H9 (cell line): ENCODE results near the gene PRCD. TPM values are rescaled to one million over a fixed set of nuclear protein-coding genes. Genes with fewer than 3 reads are reported as not detected.
A peak's percentile ranks its signal among the peaks of the same experiment; 100 is the strongest.

Source experiments
- DNase-seq: peaks from one replicate; pipeline ENCODE4 v3.0.0-alpha.2; 2017
- H2AFZ ChIP-seq: one replicate; pipeline ENCODE4 v1.6.1; 2013; ENCODE audit warnings: mild to moderate bottlenecking, low read length, control low read depth, moderate library complexity
- H2AK5ac ChIP-seq: 2 replicates; pipeline ENCODE4 v1.6.1; 2013; ENCODE audit warnings: low read length, control low read depth, mixed read lengths; ENCODE audit not compliant: insufficient read length
- H2BK120ac ChIP-seq: one replicate; pipeline ENCODE4 v1.6.1; 2013; ENCODE audit warnings: low read depth, mild to moderate bottlenecking, low read length, control low read depth, inconsistent platforms; ENCODE audit not compliant: poor library complexity, severe bottlenecking
- H2BK12ac ChIP-seq: 2 replicates; pipeline ENCODE4 v1.6.1; 2013; ENCODE audit warnings: low read length, control low read depth, mixed read lengths, low read depth; ENCODE audit not compliant: insufficient read length
- H2BK15ac ChIP-seq: 2 replicates; pipeline ENCODE4 v1.6.1; 2013; ENCODE audit warnings: low read depth, low read length, control low read depth
- H2BK20ac ChIP-seq: one replicate; pipeline ENCODE4 v1.6.1; 2013; ENCODE audit warnings: low read depth, mild to moderate bottlenecking, low read length, control low read depth, inconsistent platforms; ENCODE audit not compliant: poor library complexity, severe bottlenecking
- H2BK5ac ChIP-seq: 2 replicates; pipeline ENCODE4 v1.6.1; 2013; ENCODE audit warnings: low read length, control low read depth, mixed read lengths; ENCODE audit not compliant: insufficient read length
- H3K14ac ChIP-seq: 2 replicates; pipeline ENCODE4 v1.6.1; 2013; ENCODE audit warnings: low read length, control low read depth; ENCODE audit not compliant: insufficient read depth
- H3K18ac ChIP-seq: 2 replicates; pipeline ENCODE4 v1.6.1; 2013; ENCODE audit warnings: low read depth, mild to moderate bottlenecking, mixed read lengths, low read length, control low read depth; ENCODE audit not compliant: insufficient read length
- H3K23ac ChIP-seq: 2 replicates; pipeline ENCODE4 v1.6.1; 2013; ENCODE audit warnings: low read length, control low read depth, mixed read lengths, low read depth; ENCODE audit not compliant: insufficient read length
- H3K23me2 ChIP-seq: 2 replicates; pipeline ENCODE4 v1.6.1; 2013; ENCODE audit warnings: low read depth, mild to moderate bottlenecking, mixed read lengths, low read length, control low read depth; ENCODE audit not compliant: insufficient read length, poor library complexity, severe bottlenecking
- H3K27ac ChIP-seq: 2 replicates; pipeline ENCODE4 v1.5.1; 2013; ENCODE audit warnings: low read length, control low read depth, mixed read lengths, low read depth; ENCODE audit not compliant: insufficient read length
- H3K27me3 ChIP-seq: 2 replicates; pipeline ENCODE4 v1.6.1; 2013; ENCODE audit warnings: low read length, control low read depth, inconsistent platforms; ENCODE audit not compliant: insufficient read depth
- H3K4ac ChIP-seq: 2 replicates; pipeline ENCODE4 v1.6.1; 2013; ENCODE audit warnings: low read depth, mild to moderate bottlenecking, control low read depth, inconsistent platforms, low read length, moderate library complexity
- H3K4me1 ChIP-seq: 2 replicates; pipeline ENCODE4 v1.6.1; 2013; ENCODE audit warnings: low read length, control low read depth, inconsistent platforms; ENCODE audit not compliant: insufficient read depth
- H3K4me2 ChIP-seq: 2 replicates; pipeline ENCODE4 v1.6.1; 2013; ENCODE audit warnings: low read length, control low read depth, mixed read lengths; ENCODE audit not compliant: insufficient read length, insufficient read depth
- H3K56ac ChIP-seq: 2 replicates; pipeline ENCODE4 v1.6.1; 2013; ENCODE audit warnings: low read depth, mild to moderate bottlenecking, mixed read lengths, low read length, control low read depth; ENCODE audit not compliant: insufficient read length
- H3K79me1 ChIP-seq: 2 replicates; pipeline ENCODE4 v1.6.1; 2013; ENCODE audit warnings: low read depth, mild to moderate bottlenecking, moderate library complexity, low read length, control low read depth, inconsistent platforms; ENCODE audit not compliant: insufficient read depth, poor library complexity, severe bottlenecking
- H3K79me2 ChIP-seq: 2 replicates; pipeline ENCODE4 v1.6.1; 2013; ENCODE audit warnings: low read length, control low read depth, inconsistent platforms; ENCODE audit not compliant: insufficient read depth
- H3K9ac ChIP-seq: 2 replicates; pipeline ENCODE4 v1.6.1; 2013; ENCODE audit warnings: low read length, control low read depth, mixed read lengths; ENCODE audit not compliant: insufficient read length; ENCODE audit errors: extremely low read depth
- H3K9me3 ChIP-seq: one replicate; pipeline ENCODE4 v1.6.1; 2013; ENCODE audit warnings: low read depth, low read length, inconsistent platforms; ENCODE audit not compliant: control insufficient read depth
- H3T11ph ChIP-seq: one replicate; pipeline ENCODE4 v1.6.1; 2013; ENCODE audit warnings: mild to moderate bottlenecking, low read length, control low read depth, inconsistent platforms
- H4K20me1 ChIP-seq: one replicate; pipeline ENCODE4 v1.6.1; 2013; ENCODE audit not compliant: control insufficient read depth, insufficient read length, insufficient read depth
- H4K5ac ChIP-seq: 2 replicates; pipeline ENCODE4 v1.6.1; 2013; ENCODE audit warnings: low read depth, mild to moderate bottlenecking, mixed read lengths, low read length, control low read depth; ENCODE audit not compliant: insufficient read length
- H4K8ac ChIP-seq: replicated peaks from 2 replicates; pipeline ENCODE4 v1.6.1; 2013; ENCODE audit warnings: low read length, control low read depth, mixed read lengths, low read depth; ENCODE audit not compliant: insufficient read length
- H4K91ac ChIP-seq: 2 replicates; pipeline ENCODE4 v1.6.1; 2013; ENCODE audit warnings: low read depth, mild to moderate bottlenecking, moderate library complexity, mixed read lengths, low read length, control low read depth; ENCODE audit not compliant: insufficient read length
- H3K27ac Mint-ChIP-seq, 3 experiments: 2 replicates in 2 of 3; 3 replicates in 1 of 3; pipeline ENCODE4 v1.8.0; 2020 to 2021; ENCODE audit warnings: mixed read lengths in 3 of 3, mild to moderate bottlenecking in 1 of 3, moderate library complexity in 1 of 3
- H3K27me3 Mint-ChIP-seq: 2 replicates; pipeline ENCODE4 v1.8.0; 2021; ENCODE audit warnings: low read depth, mild to moderate bottlenecking, moderate library complexity, mixed read lengths
- H3K36me3 Mint-ChIP-seq, 3 experiments: 2 replicates in 2 of 3; 3 replicates in 1 of 3; pipeline ENCODE4 v1.8.0; 2020 to 2021; ENCODE audit warnings: low read depth in 3 of 3, mixed read lengths in 3 of 3; ENCODE audit not compliant: insufficient read depth in 1 of 3
- H3K4me1 Mint-ChIP-seq, 2 experiments: 2 replicates each; pipeline ENCODE4 v1.8.0; 2020; ENCODE audit warnings: mixed read lengths in 2 of 2
- H3K4me3 Mint-ChIP-seq, 2 experiments: 2 replicates in 1 of 2; 3 replicates in 1 of 2; pipeline ENCODE4 v1.8.0; 2020 to 2021; ENCODE audit warnings: mild to moderate bottlenecking in 2 of 2, mixed read lengths in 2 of 2, moderate library complexity in 1 of 2
- H3K9me3 Mint-ChIP-seq, 2 experiments: 2 replicates in 1 of 2; 3 replicates in 1 of 2; pipeline ENCODE4 v1.8.0; 2020; ENCODE audit warnings: mild to moderate bottlenecking in 2 of 2, mixed read lengths in 2 of 2, moderate library complexity in 1 of 2
- WGBS: extraction: QIAGEN DNeasy Blood & Tissue Kit; methylation state at CpG from one replicate; pipeline ENCODE4 v1.1.7; 2013; ENCODE audit warnings: missing lambda C conversion rate, low lambda C conversion rate, mixed read lengths; ENCODE audit not compliant: insufficient read length; ENCODE audit errors: extremely low coverage; 5-methylcytosine and 5-hydroxymethylcytosine counted together
- total RNA-seq: library from RNA; stranded (reverse); gene quantifications from 2 replicates; pipeline ENCODE4 v1.2.1, GENCODE V29; 2021
- TF ChIP-seq, protein P1 (sequence below): fragments of 200-600 bp; sonication (generic); conservative IDR thresholded peaks from 3 replicates; pipeline ENCODE4 v1.8.0; 2021; ENCODE audit warnings: antibody characterized with exemption, mild to moderate bottlenecking

The PRCD gene
- total RNA-seq, 1 experiment from 2014 or later = 0.46 TPM

GRCh38 chr17:76585649-76586593, 46.1 kb downstream of the PRCD start, which contains the start of gene ST6GALNAC2:
ST6GALNAC2 (minus strand) TSS chr17:76585860; CDS start chr17:76585808, 52 bp downstream.
- no peak for DNase-seq
- Histone ChIP-seq H3K79me1 (no peaks in the 10 kb centered on the region), H2BK5ac (no peak within 1 kb of the TSS), H3K27me3 (peaks cover 36% of the 10 kb centered on the region; the same call in 1 of the 2 replicates), H3K4me1 (no peaks in the 10 kb centered on the region; the same call in 1 of the 2 replicates), H2BK12ac (no peak within 1 kb of the TSS), H3K4me2 (peak within 1 kb of the TSS; percentile 67), H3K79me2 (no peaks in the 10 kb centered on the region), H2AK5ac (no peak within 1 kb of the TSS), H3K9ac (no peak within 1 kb of the TSS), H2BK120ac (no peak within 1 kb of the TSS), H3K56ac (no peak within 1 kb of the TSS), H4K20me1 (peaks cover 2% of the 10 kb centered on the region), H3K23me2 (peaks cover 11% of the 10 kb centered on the region), H2BK15ac (no peak within 1 kb of the TSS; the same call in 1 of the 2 replicates), H3K27ac (no peak within 1 kb of the TSS), H3K14ac (no peak within 1 kb of the TSS; the same call in 1 of the 2 replicates), H4K91ac (no peak within 1 kb of the TSS), H2BK20ac (no peak within 1 kb of the TSS), H3K18ac (no peak within 1 kb of the TSS), H3T11ph (no peak within 1 kb of the TSS), H3K4ac (no peak within 1 kb of the TSS), H2AFZ (no peak within 1 kb of the TSS), H3K9me3 (no peaks in the 10 kb centered on the region), H3K23ac (no peak within 1 kb of the TSS), H4K5ac (no peak within 1 kb of the TSS), H4K8ac (no peak within 1 kb of the TSS)
- Mint-ChIP-seq H3K27me3 (peaks cover 75% of the 10 kb centered on the region), H3K9me3 (peaks cover 2 to 7% of the 10 kb centered on the region in 2 experiments; a peak in 3 of 5 replicates), H3K4me3 (peak within 1 kb of the TSS; percentile 59 to 80), H3K4me1 (peaks cover 26 to 34% of the 10 kb centered on the region in 2 experiments), H3K36me3 (no peaks in the 10 kb centered on the region; a peak in 1 of 7 replicates), H3K27ac (no peak within 1 kb of the TSS)
- no CpG with 5 or more reads among the region's 84 CpGs for WGBS
- TF ChIP-seq, protein P1, sequence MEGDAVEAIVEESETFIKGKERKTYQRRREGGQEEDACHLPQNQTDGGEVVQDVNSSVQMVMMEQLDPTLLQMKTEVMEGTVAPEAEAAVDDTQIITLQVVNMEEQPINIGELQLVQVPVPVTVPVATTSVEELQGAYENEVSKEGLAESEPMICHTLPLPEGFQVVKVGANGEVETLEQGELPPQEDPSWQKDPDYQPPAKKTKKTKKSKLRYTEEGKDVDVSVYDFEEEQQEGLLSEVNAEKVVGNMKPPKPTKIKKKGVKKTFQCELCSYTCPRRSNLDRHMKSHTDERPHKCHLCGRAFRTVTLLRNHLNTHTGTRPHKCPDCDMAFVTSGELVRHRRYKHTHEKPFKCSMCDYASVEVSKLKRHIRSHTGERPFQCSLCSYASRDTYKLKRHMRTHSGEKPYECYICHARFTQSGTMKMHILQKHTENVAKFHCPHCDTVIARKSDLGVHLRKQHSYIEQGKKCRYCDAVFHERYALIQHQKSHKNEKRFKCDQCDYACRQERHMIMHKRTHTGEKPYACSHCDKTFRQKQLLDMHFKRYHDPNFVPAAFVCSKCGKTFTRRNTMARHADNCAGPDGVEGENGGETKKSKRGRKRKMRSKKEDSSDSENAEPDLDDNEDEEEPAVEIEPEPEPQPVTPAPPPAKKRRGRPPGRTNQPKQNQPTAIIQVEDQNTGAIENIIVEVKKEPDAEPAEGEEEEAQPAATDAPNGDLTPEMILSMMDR = no peak
